ENCODE measurements around the gene PLPPR2.
"Not testable (repeated sequence)": the region's sequence is repeated elsewhere in the genome, so short reads cannot be mapped to it uniquely, and the experiment has no call there.

The PLPPR2 gene

DNA sequence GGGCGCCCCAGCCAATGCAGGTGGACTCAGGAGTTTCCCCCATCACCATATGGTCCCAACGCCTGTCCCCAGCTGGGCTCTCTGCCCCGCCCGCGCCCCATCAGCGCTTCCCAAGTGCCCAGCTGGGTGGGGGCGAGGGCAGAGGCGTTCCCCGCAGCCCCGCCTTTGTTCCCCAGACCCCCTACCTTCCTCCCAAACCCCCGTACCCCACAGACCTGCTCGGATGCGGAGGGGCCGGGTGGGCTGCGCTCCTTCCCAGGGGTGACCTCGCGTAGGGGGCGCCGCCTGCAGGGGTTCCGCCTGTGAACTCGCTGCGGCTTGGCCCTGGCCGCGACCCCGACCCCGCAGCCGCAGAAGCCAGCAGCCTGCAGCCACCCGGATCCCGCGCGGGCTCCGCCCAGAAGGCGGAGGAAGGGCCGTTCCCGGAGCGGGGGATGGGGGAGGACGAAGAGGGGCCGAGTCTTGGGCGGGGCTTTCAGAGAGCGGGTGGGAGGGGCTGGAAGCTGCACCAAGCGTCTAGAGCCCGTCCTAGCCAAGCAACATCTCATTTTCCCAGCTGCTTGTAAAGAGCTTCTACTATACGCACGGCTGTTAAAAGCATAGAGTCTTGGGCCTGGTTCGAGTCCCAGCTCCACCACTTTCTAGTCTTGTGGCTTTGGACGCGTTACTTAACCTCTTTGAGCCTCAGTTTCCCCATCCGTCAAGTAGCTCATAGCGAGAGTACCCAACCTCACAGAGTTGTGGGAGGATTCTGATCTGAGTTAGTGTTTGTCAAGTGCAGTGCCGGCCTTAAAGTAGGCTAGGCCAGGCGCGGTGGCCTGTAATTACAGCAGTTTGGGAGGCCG is 15.8 kb upstream of the PLPPR2 start, which contains the start of gene RAB3D:
RAB3D (minus strand) TSS at position 404 of the 845 bp plus-strand sequence. CDS start 2,258 bp downstream, outside the sequence.
- DNase-seq (ENCODE audit: low read depth in 2 of 2, low spot score in 1 of 2), result peak; percentile 54 to 59

DNA sequence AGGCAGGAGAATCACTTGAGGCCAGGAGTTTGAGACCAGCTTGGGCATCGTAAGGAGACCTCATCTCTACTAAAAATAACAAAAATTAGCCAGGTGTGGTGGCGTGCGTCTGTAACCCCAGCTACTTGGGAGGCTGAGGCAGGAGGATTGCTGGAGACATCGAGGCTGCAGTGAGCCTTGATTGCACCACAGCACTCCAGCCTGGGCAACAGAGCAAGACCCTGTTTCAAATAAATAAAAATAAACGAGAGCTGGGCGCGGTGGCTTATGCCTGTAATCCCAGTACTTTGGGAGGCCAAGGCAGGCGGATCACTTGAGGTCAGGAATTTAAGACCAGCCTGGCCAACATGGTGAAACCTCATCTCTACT is 15.1 kb upstream of the PLPPR2 start:
- DNase-seq (ENCODE audit: low read depth in 2 of 2, low spot score in 1 of 2), result not testable (repeated sequence)

DNA sequence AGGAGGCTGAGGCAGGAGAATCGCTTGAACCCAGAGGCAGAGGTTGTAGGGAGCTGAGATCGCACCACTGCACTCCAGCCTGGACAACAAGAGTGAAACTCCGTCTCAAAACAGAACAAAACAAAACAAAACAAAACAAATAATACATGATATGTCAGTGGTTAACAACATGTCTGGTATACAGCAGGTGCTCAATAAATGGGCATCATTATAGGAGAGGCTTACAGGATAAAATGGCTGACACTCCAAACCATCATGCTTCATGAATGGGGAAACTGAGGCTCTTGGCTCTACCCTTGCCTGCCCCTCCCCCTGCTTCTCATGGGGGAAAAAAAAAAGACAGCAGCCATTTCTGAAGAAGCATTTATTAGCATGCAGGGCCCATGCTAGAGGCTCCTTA is 12.8 kb upstream of the PLPPR2 start:
- DNase-seq (ENCODE audit: low read depth in 2 of 2, low spot score in 1 of 2), result no peak

DNA sequence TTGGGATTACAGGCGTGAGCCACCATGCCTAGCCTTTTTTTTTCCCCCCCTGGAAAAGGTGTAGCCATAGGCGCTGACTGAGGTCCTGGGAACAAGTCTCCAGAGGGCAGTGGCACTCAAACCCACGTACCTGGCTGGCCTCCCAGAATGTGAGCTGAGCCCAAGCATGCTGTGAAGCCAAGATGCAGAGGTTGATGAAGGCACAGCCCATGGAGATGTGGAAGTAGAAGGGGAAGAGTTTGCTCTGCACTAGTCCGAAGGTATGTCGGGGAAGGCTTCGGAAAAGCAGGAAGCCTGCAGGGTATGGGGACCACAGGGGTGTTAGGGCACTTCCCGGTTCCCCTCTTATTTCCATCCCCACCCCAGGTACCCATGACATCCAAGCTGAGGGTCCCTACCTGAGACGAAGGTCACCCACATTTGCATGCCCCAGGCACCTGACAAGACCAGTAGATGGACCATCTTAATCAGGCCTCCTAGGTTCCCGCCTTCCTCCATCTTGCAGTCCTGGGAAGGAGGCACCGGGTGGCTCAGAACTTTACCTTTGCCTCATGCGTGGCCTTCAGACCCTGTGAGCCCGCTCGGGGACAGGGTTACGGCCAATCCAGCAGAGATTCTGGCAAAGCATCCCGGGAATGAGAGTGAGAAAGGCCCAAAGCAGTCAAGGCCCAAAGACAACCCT is 10.0 kb upstream of the PLPPR2 start:
- DNase-seq (ENCODE audit: low read depth in 2 of 2, low spot score in 1 of 2), result no peak

DNA sequence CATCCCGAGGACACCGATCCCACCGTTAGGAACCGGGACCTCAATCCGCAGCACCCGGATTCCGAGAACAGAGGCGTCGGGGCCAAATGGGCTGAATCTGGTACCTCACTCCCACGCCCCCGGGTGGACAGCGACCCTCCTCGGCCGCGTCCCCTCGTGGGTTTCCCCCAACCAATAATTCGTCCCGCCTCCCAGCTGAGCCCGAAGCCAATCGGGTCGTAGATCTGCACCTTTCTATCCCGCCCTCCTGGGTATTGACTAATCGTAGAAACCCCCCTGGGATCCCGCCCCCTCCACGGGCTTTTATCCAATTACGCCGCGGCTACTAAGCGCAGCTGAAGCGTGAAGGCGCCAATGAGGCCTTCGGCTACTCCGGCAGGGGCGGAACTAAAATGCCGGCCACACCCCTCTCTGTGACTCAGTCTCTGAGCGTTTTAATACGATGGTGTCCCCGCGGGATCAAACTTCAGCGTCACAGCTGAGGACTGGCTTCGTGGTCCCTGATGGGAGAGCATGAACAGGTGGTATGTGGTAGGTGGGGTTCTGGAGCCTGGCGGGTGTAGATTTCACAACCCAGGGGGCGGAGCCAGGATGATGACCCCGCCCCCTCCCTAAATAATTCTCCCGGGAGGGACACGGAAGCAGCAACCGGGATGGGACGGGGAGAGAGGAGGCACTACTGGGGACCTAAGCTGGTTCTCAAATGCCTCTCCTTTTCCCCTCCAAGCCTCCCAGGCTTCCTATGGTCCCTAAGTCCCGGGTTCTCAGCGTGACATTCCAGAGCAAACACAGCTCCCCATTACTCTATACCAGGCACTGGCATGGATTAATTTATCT is 8.9 kb upstream of the PLPPR2 start, which contains the start of the genes CCDC159 and TMEM205:
CCDC159 (plus strand) TSS at position 416 of the 837 bp plus-strand sequence; CDS start at position 504, 88 bp downstream.
TMEM205 (minus strand) TSS at position 165 of the 837 bp plus-strand sequence. CDS start 649 bp downstream, outside the sequence.
- DNase-seq (ENCODE audit: low read depth in 2 of 2, low spot score in 1 of 2), result peak; percentile 98 to 99

DNA sequence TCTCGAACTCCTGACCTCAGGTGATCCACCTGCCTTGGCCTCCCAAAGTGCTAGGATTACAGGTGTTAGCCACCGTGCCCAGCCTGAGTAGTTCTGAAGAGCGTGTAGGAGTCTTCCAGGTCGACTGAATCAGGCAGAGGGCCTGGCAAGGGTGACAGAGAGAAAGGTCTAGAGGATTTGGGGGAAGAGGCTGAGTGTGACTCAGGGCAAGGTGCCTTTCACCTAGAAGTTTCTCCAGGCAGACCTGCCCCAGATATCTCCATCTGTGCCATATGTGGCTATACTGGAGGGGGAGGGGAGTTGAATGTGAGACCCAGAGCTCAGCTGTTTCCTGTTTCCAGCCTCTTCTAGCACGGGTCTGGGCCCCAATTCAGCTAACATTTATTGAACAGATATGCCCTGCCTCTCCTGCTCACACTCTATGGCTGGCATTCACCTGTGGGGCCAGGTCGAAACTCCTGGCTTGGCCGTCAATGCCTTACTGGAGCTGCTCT is 7.6 kb upstream of the PLPPR2 start:
- DNase-seq (ENCODE audit: low read depth in 2 of 2, low spot score in 1 of 2), result no peak

DNA sequence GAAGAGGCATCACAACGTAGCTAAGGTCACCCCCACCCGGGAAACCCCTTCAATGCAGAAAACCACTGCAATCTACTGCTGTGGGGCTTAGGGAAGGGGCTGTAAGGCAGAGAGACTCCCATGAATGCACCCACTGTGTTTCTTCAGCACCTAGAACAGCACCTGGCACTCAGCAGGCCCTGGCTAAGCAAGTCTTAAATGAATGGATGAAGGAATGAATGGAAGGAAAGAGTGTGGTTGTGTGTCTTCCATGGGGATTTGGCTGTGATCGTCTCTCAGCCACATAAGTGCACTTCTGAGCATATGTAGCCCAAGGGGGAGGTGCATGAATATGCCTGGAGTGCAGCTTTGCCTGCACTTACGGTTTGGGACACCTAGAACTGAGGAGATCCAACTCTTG is 6.1 kb upstream of the PLPPR2 start:
- no peak for DNase-seq (ENCODE audit: low read depth in 2 of 2, low spot score in 1 of 2)

DNA sequence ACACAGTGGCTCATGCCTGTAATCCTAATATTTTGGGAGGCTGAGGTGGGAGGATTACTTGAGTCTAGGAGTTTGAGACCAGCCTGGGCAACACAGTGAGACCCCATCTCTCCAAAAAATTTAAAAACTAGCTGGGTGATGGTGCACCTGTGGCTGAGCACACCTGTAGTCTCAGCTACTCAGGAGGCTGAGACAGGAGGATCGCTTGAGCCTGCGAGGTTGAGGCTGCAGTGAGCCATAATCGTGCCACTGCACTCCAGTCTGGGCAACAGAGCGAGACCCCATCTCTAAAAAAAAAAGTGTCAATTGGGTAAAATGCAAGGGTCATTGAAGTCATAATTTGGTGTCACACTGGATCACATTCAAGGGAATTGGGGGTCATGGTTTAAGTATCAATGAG is 1.1 kb upstream of the PLPPR2 start:
- DNase-seq (ENCODE audit: low read depth in 2 of 2, low spot score in 1 of 2), result not testable (repeated sequence)

DNA sequence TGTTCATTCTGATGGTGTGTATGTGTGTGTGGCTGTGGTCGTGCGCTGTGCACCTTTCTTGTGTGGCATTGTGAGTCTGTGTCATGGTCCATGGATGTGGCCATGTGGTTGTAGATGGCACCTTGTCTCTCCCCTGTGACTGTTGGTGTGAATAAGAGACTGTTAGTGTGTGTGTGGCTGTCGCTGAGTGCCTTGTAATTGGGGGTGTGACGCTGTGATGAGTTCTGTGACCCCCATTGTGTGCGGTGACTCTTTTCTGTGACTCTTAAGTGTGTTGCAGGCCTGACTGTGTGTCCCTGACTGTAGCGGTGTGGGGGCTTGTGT is 804 bp downstream of the PLPPR2 start:
- DNase-seq (ENCODE audit: low read depth in 2 of 2, low spot score in 1 of 2), result no peak

DNA sequence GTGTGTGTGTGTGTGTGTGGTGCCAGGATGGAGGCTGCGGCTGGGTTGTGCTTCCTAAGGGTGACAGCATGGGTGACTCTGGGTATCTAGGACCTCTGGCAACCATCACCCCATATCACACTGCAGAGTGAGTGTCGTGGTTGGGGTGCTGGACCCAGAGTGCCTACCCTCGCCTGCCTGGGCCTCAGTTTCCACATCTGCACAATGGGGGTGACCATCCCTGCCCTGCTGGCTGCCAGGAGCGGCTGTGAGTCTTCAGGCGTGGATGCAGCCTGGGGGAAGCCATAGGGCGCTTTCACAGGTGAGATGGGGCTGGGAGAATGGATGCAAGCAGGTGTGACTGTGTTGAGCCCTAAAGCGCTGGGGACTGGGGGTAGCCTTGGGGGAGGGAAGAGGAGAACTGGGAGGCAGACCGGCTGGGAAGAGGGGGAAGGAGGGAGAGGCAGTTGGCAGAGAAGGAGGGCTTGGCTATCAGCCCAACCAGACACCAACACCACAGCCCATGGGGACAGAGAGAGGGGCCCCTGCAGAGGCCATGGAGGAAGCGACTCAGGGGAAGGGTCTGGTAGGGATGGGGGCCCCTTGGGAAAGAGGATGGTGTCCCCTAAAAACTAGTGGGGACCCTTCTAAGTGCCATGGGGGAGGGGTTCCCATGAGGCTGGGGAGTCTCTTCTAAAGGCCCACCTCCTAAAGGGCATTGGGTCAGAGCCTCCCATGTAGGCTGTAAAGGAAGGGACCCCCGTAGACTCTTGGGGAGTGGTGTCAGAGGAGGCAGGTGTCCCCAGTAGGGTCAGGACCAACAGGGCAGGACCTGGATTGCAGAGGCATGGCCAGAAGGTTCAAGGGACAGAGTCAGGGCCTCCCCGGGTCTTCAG is 1.7 kb downstream of the PLPPR2 start:
- DNase-seq (ENCODE audit: low read depth in 2 of 2, low spot score in 1 of 2), result no peak

DNA sequence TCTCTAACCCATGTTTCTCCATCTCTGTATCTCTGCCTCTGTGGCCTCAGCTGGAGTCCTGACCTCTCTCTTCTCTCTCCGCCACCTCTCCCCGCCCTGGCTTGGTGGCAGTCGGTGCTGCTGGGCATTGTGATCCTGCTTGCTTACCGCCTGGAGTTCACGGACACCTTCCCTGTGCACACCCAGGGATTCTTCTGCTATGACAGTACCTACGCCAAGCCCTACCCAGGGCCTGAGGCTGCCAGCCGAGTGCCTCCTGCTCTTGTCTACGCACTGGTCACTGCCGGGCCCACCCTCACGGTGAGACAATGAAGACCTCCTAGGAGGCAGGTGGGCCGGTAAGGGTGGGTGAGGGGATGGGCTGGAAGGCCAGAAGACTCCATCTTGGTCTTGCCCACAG is 4.2 kb downstream of the PLPPR2 start:
- DNase-seq (ENCODE audit: low read depth in 2 of 2, low spot score in 1 of 2), result no peak

DNA sequence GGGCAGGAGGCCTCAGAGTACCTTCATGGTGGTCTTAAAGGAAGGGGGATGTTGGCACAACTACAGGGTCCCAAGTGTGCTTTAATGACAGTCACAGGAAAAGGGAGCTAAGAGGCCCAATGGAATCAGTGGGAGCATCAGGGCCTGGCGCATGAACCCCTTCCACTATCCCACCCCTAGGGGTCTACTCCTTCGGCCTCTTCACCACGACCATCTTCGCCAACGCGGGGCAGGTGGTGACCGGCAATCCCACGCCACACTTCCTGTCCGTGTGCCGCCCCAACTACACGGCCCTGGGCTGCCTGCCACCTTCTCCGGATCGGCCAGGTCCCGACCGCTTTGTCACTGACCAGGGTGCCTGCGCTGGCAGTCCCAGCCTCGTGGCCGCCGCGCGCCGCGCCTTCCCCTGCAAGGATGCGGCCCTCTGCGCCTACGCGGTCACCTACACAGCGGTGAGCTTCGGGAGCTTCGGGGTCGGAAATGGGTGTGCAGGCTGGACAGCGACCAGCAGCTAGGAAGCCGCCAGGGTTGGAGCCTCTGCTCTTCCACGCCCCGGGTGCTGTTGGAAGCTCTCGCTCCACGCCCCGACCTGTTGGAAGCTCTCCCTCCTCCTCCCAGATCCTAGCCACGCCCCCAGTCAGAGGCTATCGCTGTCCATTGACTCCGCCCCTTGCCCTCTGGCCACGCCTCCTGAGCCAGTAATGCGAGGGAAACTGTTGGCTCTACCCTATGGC is 6.0 kb downstream of the PLPPR2 start:
- no peak for DNase-seq (ENCODE audit: low read depth in 2 of 2, low spot score in 1 of 2)

DNA sequence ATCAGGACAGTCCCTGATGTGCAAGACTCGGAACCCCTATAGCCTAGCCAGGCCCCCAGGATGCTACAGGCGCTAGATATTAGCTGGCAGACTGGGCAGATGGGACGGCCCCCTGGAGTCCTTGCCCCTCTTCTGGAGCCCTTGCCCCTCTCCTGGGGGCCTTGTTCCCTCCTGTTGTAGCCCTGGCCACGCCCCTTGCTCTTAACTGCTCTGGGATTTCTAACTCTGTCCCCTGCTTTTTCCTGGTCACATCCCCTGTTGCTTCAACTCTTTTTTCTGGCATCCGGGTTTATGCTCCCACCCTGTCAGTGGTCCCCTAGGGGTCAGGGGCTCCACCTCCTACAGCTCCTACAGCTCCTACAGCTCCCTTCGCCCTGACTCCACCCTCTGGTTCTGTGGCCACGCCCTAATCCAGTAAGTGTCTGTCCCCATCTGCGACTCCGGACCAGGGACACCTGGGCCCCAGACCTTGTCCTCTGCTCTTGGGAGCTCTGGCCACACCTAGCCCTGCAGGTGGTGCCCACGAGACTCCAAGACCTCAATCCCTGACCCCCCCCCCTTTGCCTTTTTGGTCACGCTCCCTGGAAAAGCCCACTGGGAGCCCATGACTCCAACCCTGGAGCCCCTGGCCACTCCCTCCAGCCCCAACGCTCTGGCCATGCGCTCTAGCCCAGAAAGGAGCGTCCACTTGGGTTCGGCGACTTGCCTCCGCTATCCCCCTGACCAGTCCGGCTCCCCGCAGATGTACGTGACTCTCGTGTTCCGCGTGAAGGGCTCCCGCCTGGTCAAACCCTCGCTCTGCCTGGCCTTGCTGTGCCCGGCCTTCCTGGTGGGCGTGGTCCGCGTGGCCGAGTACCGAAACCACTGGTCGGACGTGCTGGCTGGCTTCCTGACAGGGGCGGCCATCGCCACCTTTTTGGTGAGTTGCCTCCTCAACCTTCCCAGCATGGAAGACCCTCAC is 6.8 kb downstream of the PLPPR2 start:
- no peak for DNase-seq (ENCODE audit: low read depth in 2 of 2, low spot score in 1 of 2)

DNA sequence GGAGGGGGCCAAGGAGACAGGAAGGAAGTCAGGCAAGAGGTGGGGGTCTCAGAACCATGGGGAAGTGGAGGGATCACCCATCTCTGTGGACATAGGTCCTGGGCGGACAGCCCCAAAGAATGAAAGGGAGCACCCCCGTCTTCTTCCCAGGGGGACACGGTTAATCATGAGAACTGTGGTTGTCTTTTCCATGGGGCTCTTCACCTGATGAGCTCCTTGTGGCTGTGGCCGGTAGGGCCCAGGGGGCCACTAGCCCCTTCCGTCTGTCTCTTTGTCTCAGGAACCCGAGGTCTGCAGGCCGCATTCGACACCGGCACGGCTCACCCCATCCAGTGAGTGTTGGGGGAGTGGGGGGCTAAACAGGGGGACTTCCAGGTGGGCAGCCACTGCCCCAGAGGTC is 8.6 kb downstream of the PLPPR2 start:
- DNase-seq (ENCODE audit: low read depth in 2 of 2, low spot score in 1 of 2), result no peak

DNA sequence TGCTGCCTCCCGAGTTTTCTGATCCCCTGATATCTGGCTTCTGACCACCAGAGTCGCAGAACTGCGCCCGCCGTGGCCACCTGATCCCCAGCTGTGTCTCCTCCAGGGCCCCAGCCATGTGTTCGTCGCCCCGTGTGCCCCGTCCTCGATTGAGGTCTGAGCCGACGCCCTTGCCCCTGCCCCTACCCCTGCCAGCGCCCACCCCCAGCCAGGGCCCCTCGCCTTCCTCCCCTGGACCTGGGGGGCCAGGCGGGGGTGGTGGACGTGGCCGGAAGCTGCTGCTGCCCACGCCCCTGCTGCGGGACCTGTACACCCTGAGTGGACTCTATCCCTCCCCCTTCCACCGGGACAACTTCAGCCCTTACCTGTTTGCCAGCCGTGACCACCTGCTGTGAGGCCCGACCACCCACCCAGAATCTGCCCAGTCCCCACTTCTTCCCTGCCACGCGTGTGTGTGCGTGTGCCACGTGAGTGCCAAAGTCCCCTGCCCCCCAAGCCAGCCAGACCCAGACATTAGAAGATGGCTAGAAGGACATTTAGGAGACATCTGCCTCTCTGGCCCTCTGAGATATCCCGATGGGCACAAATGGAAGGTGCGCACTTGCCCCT is 9.2 kb downstream of the PLPPR2 start:
- DNase-seq (ENCODE audit: low read depth in 2 of 2, low spot score in 1 of 2), result no peak

DNA sequence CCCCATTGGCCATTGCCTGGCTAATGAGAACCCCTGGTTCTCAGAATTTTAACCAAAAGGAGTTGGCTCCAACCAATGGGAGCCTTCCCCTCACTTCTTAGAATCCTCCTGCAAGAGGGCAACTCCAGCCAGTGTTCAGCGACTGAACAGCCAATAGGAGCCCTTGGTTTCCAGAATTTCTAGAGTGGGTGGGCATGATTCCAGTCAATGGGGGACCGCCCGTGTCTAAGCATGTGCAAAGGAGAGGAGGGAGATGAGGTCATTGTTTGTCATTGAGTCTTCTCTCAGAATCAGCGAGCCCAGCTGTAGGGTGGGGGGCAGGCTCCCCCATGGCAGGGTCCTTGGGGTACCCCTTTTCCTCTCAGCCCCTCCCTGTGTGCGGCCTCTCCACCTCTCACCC is 9.7 kb downstream of the PLPPR2 start:
- DNase-seq (ENCODE audit: low read depth in 2 of 2, low spot score in 1 of 2), result no peak

DNA sequence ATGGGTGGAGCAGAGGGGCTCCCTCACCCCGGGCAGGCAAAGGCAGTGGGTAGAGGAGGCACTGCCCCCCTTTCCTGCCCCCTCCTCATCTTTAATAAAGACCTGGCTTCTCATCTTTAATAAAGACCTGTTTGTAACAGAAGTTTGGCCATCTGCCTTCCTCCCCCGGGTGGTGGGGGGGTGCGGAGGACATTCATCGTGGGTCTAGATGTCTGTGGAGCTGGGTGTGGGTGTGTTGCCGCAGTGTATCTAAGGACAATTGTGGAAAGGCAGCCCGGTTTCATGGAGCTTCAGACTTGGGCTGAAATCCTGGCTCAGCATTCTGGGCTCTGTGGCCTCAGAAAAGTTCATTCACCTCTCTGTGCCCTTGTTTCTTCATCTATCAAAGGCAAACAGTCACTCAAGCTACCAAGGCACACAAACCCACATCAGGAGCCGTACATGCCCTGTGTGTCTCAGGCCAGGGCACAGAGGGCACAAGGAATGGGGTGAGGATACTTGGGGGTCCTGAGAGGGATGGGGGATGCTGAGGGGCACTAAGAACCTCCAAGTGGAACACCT is 10.4 kb downstream of the PLPPR2 start:
- no peak for DNase-seq (ENCODE audit: low read depth in 2 of 2, low spot score in 1 of 2)

DNA sequence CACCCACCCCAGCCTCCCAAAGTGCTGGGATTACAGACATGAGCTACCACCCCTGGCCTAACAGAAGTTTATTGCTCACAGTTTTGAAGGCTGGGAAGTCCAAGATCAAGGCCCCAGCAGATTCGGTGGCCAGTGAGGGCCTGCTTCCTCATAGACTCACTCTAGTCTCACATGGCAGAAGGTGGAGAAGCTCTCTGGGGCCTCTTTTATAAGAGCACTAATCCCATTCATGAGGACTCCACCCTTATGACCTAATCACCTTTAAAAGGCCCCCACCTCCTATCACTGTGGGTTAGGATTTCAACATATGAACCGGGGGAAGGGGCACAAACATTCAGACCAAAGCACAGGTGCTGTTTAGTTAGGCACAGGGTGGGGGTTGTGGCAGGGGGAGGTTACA is 12.3 kb downstream of the PLPPR2 start:
- no peak for DNase-seq (ENCODE audit: low read depth in 2 of 2, low spot score in 1 of 2)
